AG09309 (cell line): ENCODE data around the gene TUBGCP6.

ENCODE experiments used
- DNase-seq: peaks from one replicate; pipeline ENCODE4 v3.0.0-alpha.2; 2010; ENCODE audit warnings: low read depth
- H3K4me3 ChIP-seq: 2 replicates; pipeline ENCODE4 v1.5.1; 2011; ENCODE audit warnings: mild to moderate bottlenecking, low read depth, low read length, moderate library complexity; ENCODE audit not compliant: control insufficient read depth
- CTCF ChIP-seq: IDR thresholded peaks from 2 replicates; pipeline ENCODE4 v1.5.1; 2011; ENCODE audit warnings: mild to moderate bottlenecking, low read depth, low read length, inconsistent platforms; ENCODE audit not compliant: insufficient read depth, control insufficient read depth; ENCODE audit errors: missing control alignments

TUBGCP6 gene

GRCh38 chr22:50216055-50216683, 28.7 kb downstream of the TUBGCP6 start:
- no peak overlapping the region for H3K4me3 ChIP-seq
- no peak for TF ChIP-seq CTCF

DNA sequence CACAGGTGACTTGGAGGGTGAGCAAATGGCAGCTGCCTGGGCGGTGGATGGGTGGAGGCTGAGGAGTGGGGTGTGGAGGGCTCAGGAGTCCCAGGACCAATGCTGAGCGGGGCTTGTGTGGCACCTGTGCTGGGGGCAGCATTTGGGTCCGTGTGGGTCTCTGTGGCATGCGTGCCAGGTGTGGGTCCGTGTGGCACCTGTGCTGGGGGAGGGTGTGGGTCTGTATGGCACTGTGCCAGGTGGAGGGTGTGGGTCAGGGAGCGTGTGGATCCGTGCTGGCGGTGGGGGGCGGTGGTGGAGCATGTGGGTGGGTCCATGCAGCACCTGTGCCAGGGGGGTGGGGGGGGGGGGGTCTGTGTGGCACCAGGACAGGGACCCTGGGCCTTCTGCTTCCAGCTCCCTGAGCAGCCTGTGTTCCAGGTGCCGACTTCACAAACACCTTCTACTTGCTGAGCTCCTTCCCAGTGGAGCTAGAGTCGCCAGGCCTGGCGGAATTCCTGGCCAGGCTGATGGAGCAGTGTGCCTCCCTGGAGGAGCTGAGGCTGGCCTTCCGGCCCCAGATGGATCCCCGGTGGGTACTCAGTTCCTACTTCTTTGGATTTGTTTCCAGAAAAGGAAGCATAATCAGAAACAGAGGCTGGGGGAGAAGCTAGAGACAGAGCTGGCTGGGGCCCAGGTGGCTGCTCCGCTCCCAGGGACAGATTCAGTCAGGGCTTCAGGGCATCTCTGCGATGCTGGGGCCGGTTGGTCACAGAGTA, 29.3 kb downstream of the TUBGCP6 start:
- TF ChIP-seq CTCF, result no peak
- DNase-seq, result no peak
- no peak overlapping the region for H3K4me3 ChIP-seq

More at GRCh38 chr22:50216055-50216683, 28.7 kb downstream of the TUBGCP6 start:
- DNase-seq, result no peak

- no peak for TF ChIP-seq CTCF
- no peak overlapping the region for H3K4me3 ChIP-seq
- no peak for DNase-seq
These were observed 31.6 kb downstream of the TUBGCP6 start for GRCh38 chr22:50213263-50213662.

DNA sequence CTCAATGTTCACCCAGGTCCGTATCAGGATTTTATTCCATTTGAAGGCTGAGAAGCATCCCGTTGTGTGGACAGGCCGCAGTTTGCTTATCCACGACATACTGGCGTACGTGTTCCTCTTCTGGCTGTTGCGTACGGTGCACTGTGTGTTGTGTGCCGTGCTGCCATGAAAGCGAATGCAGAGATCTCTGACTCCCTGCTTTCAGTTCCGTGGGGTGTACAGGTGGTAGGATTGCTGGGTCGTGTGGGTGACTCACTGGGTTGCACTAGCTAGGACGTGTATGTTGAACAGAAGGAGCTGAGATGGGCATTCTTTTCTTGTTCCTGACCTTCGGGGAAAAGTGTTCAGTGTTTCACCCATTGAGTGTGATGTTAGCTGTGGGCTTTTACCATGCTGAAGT, 33.7 kb downstream of the TUBGCP6 start:
- H3K4me3 ChIP-seq, result no peak overlapping the region
- no peak for DNase-seq
- no peak for TF ChIP-seq CTCF

DNA sequence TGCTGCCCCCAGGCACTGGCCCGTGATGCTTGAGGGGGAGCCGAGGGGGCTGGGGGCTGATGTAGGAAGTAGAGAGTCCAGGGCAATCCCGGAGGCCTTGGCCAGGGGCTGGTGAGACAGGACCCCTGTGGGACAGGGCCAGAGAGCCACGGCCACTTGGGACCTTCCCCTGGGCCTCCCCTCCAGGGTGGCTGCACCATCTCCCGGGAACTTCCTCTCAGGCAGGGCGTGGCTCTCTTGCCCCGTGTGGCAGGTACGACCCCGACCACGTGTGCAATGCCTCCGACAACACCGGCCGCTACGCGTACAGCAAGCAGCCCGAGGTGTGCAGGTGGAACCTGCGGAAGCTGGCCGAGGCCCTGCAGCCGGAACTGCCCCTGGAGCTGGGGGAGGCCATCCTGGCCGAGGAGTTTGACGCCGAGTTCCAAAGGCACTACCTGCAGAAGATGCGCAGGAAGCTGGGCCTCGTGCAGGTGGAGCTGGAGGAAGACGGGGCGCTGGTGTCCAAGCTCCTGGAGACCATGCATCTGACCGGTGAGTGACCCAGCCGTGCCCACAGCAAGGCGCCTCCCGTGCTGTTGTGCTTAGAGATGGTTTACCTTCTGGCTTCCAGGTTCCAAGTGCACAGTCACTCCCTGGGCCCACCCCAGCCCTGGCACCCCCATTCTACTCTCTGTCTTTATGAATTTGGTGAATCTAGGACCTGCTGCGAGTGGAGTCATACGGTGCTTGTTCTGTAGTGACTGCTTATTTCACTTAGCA, 34.3 kb downstream of the TUBGCP6 start:
- TF ChIP-seq CTCF, result no peak
- no peak for DNase-seq
- no peak overlapping the region for H3K4me3 ChIP-seq

GRCh38 chr22:50209893-50210292, 34.9 kb downstream of the TUBGCP6 start:
- peak; percentile 92 for TF ChIP-seq CTCF
- H3K4me3 ChIP-seq, result no peak overlapping the region
- DNase-seq, result no peak
